HepG2 (cell line): ENCODE measurements around the gene TOX2. TPM values are rescaled to one million over a fixed set of nuclear protein-coding genes. Genes with fewer than 3 reads are reported as not detected.

ENCODE experiments used
- BHLHE40 ChIP-seq: IDR thresholded peaks from 2 replicates; pipeline ENCODE4 v1.6.1; 2011; ENCODE audit warnings: low read length, improper control_type of control experiment
- CREB1 ChIP-seq, 2 experiments: fragments of 450-650 bp in 1 of 2; IDR thresholded peaks; 2 replicates each; pipeline ENCODE4 v1.6.1; 2016 to 2017; ENCODE audit warnings: control low read depth in 1 of 2, mild to moderate bottlenecking in 1 of 2, missing compliant biosample characterization in 1 of 2, missing genetic modification characterization in 1 of 2
- JUND ChIP-seq: sonication (generic); formaldehyde crosslinking; IDR thresholded peaks from 2 replicates; pipeline ENCODE4 v1.8.0; 2022; ENCODE audit warnings: mild to moderate bottlenecking, missing genetic modification reagents
- MATR3 ChIP-seq: sonication (generic); formaldehyde crosslinking; IDR thresholded peaks from 2 replicates; pipeline ENCODE4 v1.4.0; 2020; ENCODE audit warnings: missing genetic modification reagents
- MAZ ChIP-seq, 2 experiments: sonication (generic) in 1 of 2; formaldehyde crosslinking in 1 of 2; IDR thresholded peaks; 2 replicates each; pipeline versions ENCODE4 v1.5.0 to v1.6.1; 2012 to 2020; ENCODE audit warnings: low read depth in 2 of 2, mild to moderate bottlenecking in 2 of 2, borderline replicate concordance in 1 of 2, improper control_type of control experiment in 1 of 2, low read length in 1 of 2, missing genetic modification reagents in 1 of 2, moderate library complexity in 1 of 2
- PBX2 ChIP-seq: IDR thresholded peaks from 2 replicates; pipeline ENCODE4 v1.6.1; 2016; ENCODE audit warnings: control low read depth
- RAD21 ChIP-seq: fragments of 450-650 bp; formaldehyde crosslinking; IDR thresholded peaks from 2 replicates; pipeline ENCODE4 v1.5.0; 2020; ENCODE audit warnings: mild to moderate bottlenecking
- REXO4 ChIP-seq: sonication (generic); formaldehyde crosslinking; IDR thresholded peaks from 2 replicates; pipeline ENCODE4 v1.8.0; 2022; ENCODE audit warnings: missing genetic modification reagents, mild to moderate bottlenecking, borderline replicate concordance
- RORA ChIP-seq: sonication (generic); formaldehyde crosslinking; IDR thresholded peaks from 2 replicates; pipeline ENCODE4 v1.5.0; 2020; ENCODE audit warnings: mild to moderate bottlenecking, missing genetic modification reagents, moderate library complexity
- SALL1 ChIP-seq: sonication (generic); formaldehyde crosslinking; IDR thresholded peaks from 2 replicates; pipeline ENCODE4 v1.8.0; 2022; ENCODE audit warnings: mild to moderate bottlenecking, missing genetic modification reagents
- SMC3 ChIP-seq: IDR thresholded peaks from 2 replicates; pipeline ENCODE4 v1.6.1; 2011; ENCODE audit warnings: low read length, improper control_type of control experiment
- TAF1 ChIP-seq: sonication (generic); formaldehyde crosslinking; IDR thresholded peaks from 2 replicates; pipeline ENCODE4 v1.4.0; 2020; ENCODE audit warnings: missing genetic modification reagents
- TEAD3 ChIP-seq: optimal IDR thresholded peaks from 2 replicates; pipeline ENCODE3; 2016; ENCODE audit warnings: borderline replicate concordance
- ZFP36 ChIP-seq: fragments of 150-350 bp; IDR thresholded peaks from 2 replicates; pipeline ENCODE4 v1.6.1; 2018; ENCODE audit warnings: borderline replicate concordance, low read length, low read depth; ENCODE audit not compliant: partially characterized antibody
- ZNF274 ChIP-seq: sonication (generic); formaldehyde crosslinking; IDR thresholded peaks from 2 replicates; pipeline ENCODE4 v1.5.1; 2020; ENCODE audit warnings: mild to moderate bottlenecking, missing genetic modification reagents
- ZNF280B ChIP-seq: sonication (generic); formaldehyde crosslinking; IDR thresholded peaks from 2 replicates; pipeline ENCODE4 v1.5.0; 2020; ENCODE audit warnings: missing genetic modification reagents, mild to moderate bottlenecking, borderline replicate concordance
- ZNF569 ChIP-seq: sonication (generic); formaldehyde crosslinking; IDR thresholded peaks from 2 replicates; pipeline ENCODE4 v1.5.0; 2020; ENCODE audit warnings: mild to moderate bottlenecking, missing genetic modification reagents, moderate library complexity, borderline replicate concordance
- ZNF709 ChIP-seq: sonication (generic); formaldehyde crosslinking; IDR thresholded peaks from 2 replicates; pipeline ENCODE4 v1.5.0; 2020; ENCODE audit warnings: mild to moderate bottlenecking, missing genetic modification reagents
- ZNF788 ChIP-seq: sonication (generic); formaldehyde crosslinking; IDR thresholded peaks from 2 replicates; pipeline ENCODE4 v1.5.0; 2020; ENCODE audit warnings: mild to moderate bottlenecking, missing genetic modification reagents, borderline replicate concordance
- polyA plus RNA-seq, 8 experiments: library from polyadenylated mRNA; depleted of rRNA in 3 of 8; stranded (reverse) in 7 of 8; unstranded in 1 of 8; fragments of >200 nt; fragmentation: Illumina TruSeq in 4 of 8; extraction: Trizol in 4 of 8; gene quantifications; 2 replicates each; pipeline versions ENCODE4 v1.2.1 to v1.2.3, GENCODE V29; 2011 to 2016; ENCODE audit warnings: low read depth in 4 of 8, missing spikeins in 1 of 8, mixed read lengths in 1 of 8; ENCODE audit not compliant: insufficient read depth in 1 of 8
- total RNA-seq, 5 experiments: library from RNA; depleted of rRNA; stranded (reverse); fragments of >200 nt; fragmentation: Illumina TruSeq; extraction: Trizol; gene quantifications; 2 replicates each; pipeline ENCODE4 v1.2.3, GENCODE V29; 2016; ENCODE audit warnings: low read depth in 1 of 5
- TF ChIP-seq, protein P1 (sequence below): sonication (generic); formaldehyde crosslinking; IDR thresholded peaks from 2 replicates; pipeline ENCODE4 v1.8.1; 2023; ENCODE audit warnings: missing genetic modification reagents, inconsistent platforms, borderline replicate concordance
- TF ChIP-seq, protein P2 (sequence below): sonication (generic); formaldehyde crosslinking; IDR thresholded peaks from 2 replicates; pipeline ENCODE4 v1.4.0; 2020; ENCODE audit warnings: mild to moderate bottlenecking, missing genetic modification reagents
- TF ChIP-seq, protein P3 (sequence below): IDR thresholded peaks from 2 replicates; pipeline ENCODE4 v1.6.1; 2016; ENCODE audit warnings: missing compliant biosample characterization, missing genetic modification reagents, borderline replicate concordance

Gene TOX2
- total and polyA plus RNA-seq, 2 of the 13 experiments (the other 11 are each of a cell fraction or from before 2014, with no cell fraction given) = not detected

DNA sequence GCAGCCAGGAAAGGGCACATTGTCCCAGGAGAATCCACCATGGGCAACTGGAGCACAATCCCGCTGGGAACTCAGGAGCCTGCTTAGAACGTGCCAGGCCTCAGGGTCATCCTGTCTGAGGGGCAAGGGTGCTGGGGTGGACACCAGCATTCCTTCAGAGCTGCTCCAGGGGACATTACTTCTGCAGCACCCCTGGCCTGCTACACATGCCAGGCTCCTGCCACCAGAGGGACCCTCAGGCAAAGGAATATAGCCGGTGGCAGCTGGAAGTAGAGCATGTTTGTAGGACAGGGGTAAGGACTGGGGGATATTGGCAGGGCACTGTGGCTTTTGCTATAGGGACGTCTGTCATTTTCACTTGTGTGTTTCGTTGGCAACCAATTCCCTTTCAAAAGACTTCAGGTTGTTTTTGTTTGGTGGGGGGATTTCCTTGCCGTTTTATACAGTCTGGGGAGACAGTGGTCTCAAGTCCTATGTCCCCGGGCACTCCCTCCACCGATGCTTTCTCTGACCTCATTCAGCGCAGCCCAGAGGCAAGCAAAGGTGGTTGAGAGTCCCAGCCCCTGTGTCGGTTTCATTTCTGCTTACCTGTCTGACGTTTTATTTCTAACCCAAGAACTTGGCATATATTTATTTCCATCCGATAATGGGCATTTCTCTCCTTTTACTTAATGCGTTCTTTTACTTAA, 141.5 kb downstream of the TOX2 start (continued):
- TF ChIP-seq, protein P1, sequence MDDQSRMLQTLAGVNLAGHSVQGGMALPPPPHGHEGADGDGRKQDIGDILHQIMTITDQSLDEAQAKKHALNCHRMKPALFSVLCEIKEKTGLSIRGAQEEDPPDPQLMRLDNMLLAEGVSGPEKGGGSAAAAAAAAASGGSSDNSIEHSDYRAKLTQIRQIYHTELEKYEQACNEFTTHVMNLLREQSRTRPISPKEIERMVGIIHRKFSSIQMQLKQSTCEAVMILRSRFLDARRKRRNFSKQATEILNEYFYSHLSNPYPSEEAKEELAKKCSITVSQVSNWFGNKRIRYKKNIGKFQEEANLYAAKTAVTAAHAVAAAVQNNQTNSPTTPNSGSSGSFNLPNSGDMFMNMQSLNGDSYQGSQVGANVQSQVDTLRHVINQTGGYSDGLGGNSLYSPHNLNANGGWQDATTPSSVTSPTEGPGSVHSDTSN (CRISPR knock-in tag) = no peak
- no peak for TF ChIP-seq JUND (CRISPR knock-in tag)
- no peak for TF ChIP-seq RORA
- no peak for TF ChIP-seq MAZ (IDR thresholded peaks at IDR 0.05; ENCODE audit: borderline replicate concordance, low read depth, low read length)
- TF ChIP-seq MAZ (CRISPR knock-in tag; IDR thresholded peaks at IDR 0.05; ENCODE audit: low read depth) = peak; percentile 29; the same call in 1 of the 2 replicates
- TF ChIP-seq ZNF788 (CRISPR knock-in tag) = peak; percentile 38; the same call in 1 of the 2 replicates
- no peak for TF ChIP-seq TAF1 (CRISPR knock-in tag)
- no peak for TF ChIP-seq REXO4 (CRISPR knock-in tag)
- no peak for TF ChIP-seq ZNF709
- TF ChIP-seq ZNF274 (CRISPR knock-in tag) = peak; percentile 64; the same call in 1 of the 2 replicates
- TF ChIP-seq, protein P2, sequence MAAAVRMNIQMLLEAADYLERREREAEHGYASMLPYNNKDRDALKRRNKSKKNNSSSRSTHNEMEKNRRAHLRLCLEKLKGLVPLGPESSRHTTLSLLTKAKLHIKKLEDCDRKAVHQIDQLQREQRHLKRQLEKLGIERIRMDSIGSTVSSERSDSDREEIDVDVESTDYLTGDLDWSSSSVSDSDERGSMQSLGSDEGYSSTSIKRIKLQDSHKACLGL (CRISPR knock-in tag) = 0 out of 2 replicates have a peak, but pooled peaks have one; percentile 1
- TF ChIP-seq, protein P3, sequence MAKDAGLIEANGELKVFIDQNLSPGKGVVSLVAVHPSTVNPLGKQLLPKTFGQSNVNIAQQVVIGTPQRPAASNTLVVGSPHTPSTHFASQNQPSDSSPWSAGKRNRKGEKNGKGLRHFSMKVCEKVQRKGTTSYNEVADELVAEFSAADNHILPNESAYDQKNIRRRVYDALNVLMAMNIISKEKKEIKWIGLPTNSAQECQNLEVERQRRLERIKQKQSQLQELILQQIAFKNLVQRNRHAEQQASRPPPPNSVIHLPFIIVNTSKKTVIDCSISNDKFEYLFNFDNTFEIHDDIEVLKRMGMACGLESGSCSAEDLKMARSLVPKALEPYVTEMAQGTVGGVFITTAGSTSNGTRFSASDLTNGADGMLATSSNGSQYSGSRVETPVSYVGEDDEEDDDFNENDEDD (CRISPR knock-in tag) = no peak
- no peak for TF ChIP-seq ZNF569 (CRISPR knock-in tag)
- peak; percentile 16 for TF ChIP-seq ZFP36
- TF ChIP-seq BHLHE40 = 0 out of 2 replicates have a peak, but pooled peaks have one; percentile 4
- TF ChIP-seq RAD21 = peak; percentile 80
- TF ChIP-seq SALL1 (CRISPR knock-in tag) = 0 out of 2 replicates have a peak, but pooled peaks have one; percentile 14
- peak; percentile 86 for TF ChIP-seq SMC3
- peak; percentile 47 for TF ChIP-seq TEAD3 (CRISPR knock-in tag)
- no peak for TF ChIP-seq CREB1 (IDR thresholded peaks at IDR 0.05)
- TF ChIP-seq CREB1 (CRISPR knock-in tag; IDR thresholded peaks at IDR 0.05) = no peak
- no peak for TF ChIP-seq PBX2 (CRISPR knock-in tag)
- TF ChIP-seq ZNF280B (CRISPR knock-in tag) = 0 out of 2 replicates have a peak, but pooled peaks have one; percentile 54
- TF ChIP-seq MATR3 = no peak
